SU-DHL-6 (cell line): Measurements from ENCODE around the gene POLE.

Experiments
- EZH2phosphoT487 ChIP-seq: fragments of 200-600 bp; sonication (generic), shearing (Covaris generic); conservative IDR thresholded peaks from 2 replicates; pipeline ENCODE4 v1.6.1; 2018; ENCODE audit warnings: mild to moderate bottlenecking, antibody characterized with exemption, low read length, moderate library complexity, mixed read lengths
- TF ChIP-seq, protein P1 (sequence below): fragments of 200-600 bp; sonication (generic); IDR thresholded peaks from one replicate; pipeline ENCODE4 v1.5.1; 2017; ENCODE audit warnings: antibody characterized with exemption, mild to moderate bottlenecking, low read length, moderate library complexity; ENCODE audit not compliant: insufficient read depth, poor library complexity, severe bottlenecking

DNA sequence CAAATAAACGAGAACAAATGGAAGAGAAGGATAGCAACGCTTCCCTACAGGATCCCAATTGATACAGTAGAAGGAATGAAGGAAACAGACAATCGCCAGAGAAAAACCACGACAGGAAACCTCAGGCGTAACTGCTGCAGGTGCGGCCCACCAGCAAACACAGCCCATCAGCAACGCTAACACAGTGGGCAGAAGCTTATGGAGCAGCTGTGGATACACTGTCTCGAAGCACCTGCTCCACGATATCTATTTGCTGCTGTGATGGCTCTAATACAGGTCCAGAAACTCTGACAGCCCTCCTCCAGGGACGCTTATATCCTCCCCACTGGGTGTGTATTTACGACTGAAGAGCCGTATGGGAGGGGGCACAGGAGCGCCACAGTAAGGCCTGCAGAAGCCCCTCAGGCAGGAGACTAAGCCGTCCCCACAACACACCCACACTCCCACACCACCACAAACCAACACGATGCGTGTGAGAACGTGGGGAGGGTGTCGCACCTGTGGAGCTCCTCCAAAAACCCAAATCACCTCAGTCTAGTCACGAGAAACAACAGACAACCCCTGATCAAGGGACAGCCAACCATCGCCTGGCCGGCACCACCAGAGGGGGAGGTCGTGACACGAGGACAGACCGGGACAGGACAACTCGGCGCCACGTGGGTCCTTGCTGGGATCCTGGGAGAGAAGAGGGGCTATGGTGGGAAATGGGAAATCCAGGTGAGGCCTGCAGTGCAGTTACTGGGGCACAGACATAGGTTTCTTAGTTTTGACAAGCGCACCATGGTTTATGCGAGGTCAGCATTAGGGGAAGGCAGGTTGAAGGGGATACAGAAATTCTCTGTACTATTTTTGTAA is 24.0 kb downstream of the POLE start:
- TF ChIP-seq, protein P1, sequence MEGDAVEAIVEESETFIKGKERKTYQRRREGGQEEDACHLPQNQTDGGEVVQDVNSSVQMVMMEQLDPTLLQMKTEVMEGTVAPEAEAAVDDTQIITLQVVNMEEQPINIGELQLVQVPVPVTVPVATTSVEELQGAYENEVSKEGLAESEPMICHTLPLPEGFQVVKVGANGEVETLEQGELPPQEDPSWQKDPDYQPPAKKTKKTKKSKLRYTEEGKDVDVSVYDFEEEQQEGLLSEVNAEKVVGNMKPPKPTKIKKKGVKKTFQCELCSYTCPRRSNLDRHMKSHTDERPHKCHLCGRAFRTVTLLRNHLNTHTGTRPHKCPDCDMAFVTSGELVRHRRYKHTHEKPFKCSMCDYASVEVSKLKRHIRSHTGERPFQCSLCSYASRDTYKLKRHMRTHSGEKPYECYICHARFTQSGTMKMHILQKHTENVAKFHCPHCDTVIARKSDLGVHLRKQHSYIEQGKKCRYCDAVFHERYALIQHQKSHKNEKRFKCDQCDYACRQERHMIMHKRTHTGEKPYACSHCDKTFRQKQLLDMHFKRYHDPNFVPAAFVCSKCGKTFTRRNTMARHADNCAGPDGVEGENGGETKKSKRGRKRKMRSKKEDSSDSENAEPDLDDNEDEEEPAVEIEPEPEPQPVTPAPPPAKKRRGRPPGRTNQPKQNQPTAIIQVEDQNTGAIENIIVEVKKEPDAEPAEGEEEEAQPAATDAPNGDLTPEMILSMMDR: no peak
- TF ChIP-seq EZH2phosphoT487: no peak
